Neural progenitor cell (in vitro differentiated cells): ENCODE measurements around the gene ZNF143. TPM values are rescaled to one million over a fixed set of nuclear protein-coding genes. Genes with fewer than 3 reads are reported as not detected.

Source experiments
- DNase-seq: peaks from one replicate; pipeline ENCODE4 v3.0.0-alpha.2; 2016; ENCODE audit warnings: low spot score
- H2AFZ ChIP-seq: fragments of 200-600 bp; sonication (generic); replicated peaks from 2 replicates; pipeline ENCODE4 v1.6.1; 2016; ENCODE audit warnings: antibody characterized with exemption
- H3F3A ChIP-seq: fragments of 200-600 bp; sonication (generic); 2 replicates; pipeline ENCODE4 v1.6.1; 2016; ENCODE audit warnings: antibody characterized with exemption, low read depth
- H3K27ac ChIP-seq: fragments of 200-600 bp; sonication (generic); 2 replicates; pipeline ENCODE4 v1.5.1; 2016; ENCODE audit warnings: mild to moderate bottlenecking
- H3K27me3 ChIP-seq: fragments of 200-600 bp; sonication (generic); 2 replicates; pipeline ENCODE4 v1.6.1; 2016; ENCODE audit warnings: mild to moderate bottlenecking, moderate library complexity
- H3K36me3 ChIP-seq: fragments of 200-600 bp; sonication (generic); 2 replicates; pipeline ENCODE4 v1.5.1; 2016
- H3K4me1 ChIP-seq: fragments of 200-600 bp; sonication (generic); 2 replicates; pipeline ENCODE4 v1.6.1; 2016; ENCODE audit warnings: mixed run types
- H3K4me2 ChIP-seq: fragments of 200-600 bp; sonication (generic); 2 replicates; pipeline ENCODE4 v1.6.1; 2016
- H3K4me3 ChIP-seq: fragments of 200-600 bp; sonication (generic); 2 replicates; pipeline ENCODE4 v1.5.1; 2016
- H3K79me2 ChIP-seq: fragments of 200-600 bp; sonication (generic); 2 replicates; pipeline ENCODE4 v1.6.1; 2016; ENCODE audit warnings: low read depth
- H3K9ac ChIP-seq: fragments of 200-600 bp; sonication (generic); 2 replicates; pipeline ENCODE4 v1.6.1; 2016
- H3K9me3 ChIP-seq: fragments of 200-600 bp; sonication (generic); 2 replicates; pipeline ENCODE4 v1.5.1; 2016; ENCODE audit warnings: low read depth
- H4K20me1 ChIP-seq: fragments of 200-600 bp; sonication (generic); 2 replicates; pipeline ENCODE4 v1.6.1; 2016; ENCODE audit warnings: low read depth
- H3K27ac Mint-ChIP-seq: 3 replicates; pipeline ENCODE4 v1.8.0; 2021; ENCODE audit warnings: mixed read lengths
- H3K27me3 Mint-ChIP-seq: 2 replicates; pipeline ENCODE4 v1.8.0; 2022; ENCODE audit warnings: low read depth, mild to moderate bottlenecking, inconsistent platforms, moderate library complexity, mixed read lengths; ENCODE audit not compliant: insufficient read depth
- H3K36me3 Mint-ChIP-seq: 3 replicates; pipeline ENCODE4 v1.8.0; 2021; ENCODE audit warnings: mixed read lengths
- H3K4me1 Mint-ChIP-seq: 3 replicates; pipeline ENCODE4 v1.8.0; 2021; ENCODE audit warnings: mixed read lengths
- H3K4me3 Mint-ChIP-seq: 3 replicates; pipeline ENCODE4 v1.8.0; 2021; ENCODE audit warnings: mild to moderate bottlenecking, moderate library complexity, mixed read lengths
- H3K9me3 Mint-ChIP-seq: 3 replicates; pipeline ENCODE4 v1.8.0; 2020; ENCODE audit warnings: mixed read lengths
- CTCF ChIP-seq: fragments of 200-600 bp; sonication (generic); IDR thresholded peaks from 2 replicates; pipeline ENCODE4 v1.5.1; 2017; ENCODE audit warnings: antibody characterized with exemption, mild to moderate bottlenecking
- EZH2 ChIP-seq: fragments of 200-600 bp; sonication (generic); IDR thresholded peaks from 2 replicates; pipeline ENCODE4 v1.6.1; 2017; ENCODE audit warnings: antibody characterized with exemption, mild to moderate bottlenecking, moderate library complexity
- EZH2phosphoT487 ChIP-seq: fragments of 200-600 bp; sonication (generic); IDR thresholded peaks from 2 replicates; pipeline ENCODE4 v1.6.1; 2017; ENCODE audit warnings: antibody characterized with exemption
- total RNA-seq: library from RNA; depleted of rRNA; stranded (reverse); fragments of >200 nt; gene quantifications from 2 replicates; pipeline ENCODE4 v1.2.3, GENCODE V29; 2015; ENCODE audit warnings: low replicate concordance

Gene ZNF143
- total RNA-seq, 1 donor from 2014 or later, result 56.9 TPM

- Mint-ChIP-seq H3K27ac (peak overlapping the region; percentile 93), H3K36me3 (peaks cover 31% of the 10 kb centered on the region), H3K4me1 (peaks cover 48% of the 10 kb centered on the region), H3K4me3 (peak overlapping the region; percentile 98), H3K27me3 (peaks cover 6% of the 10 kb centered on the region), H3K9me3 (no peaks in the 10 kb centered on the region)
- TF ChIP-seq EZH2phosphoT487 (no peak), CTCF (no peak), EZH2 (no peak)
- H3K79me2 ChIP-seq, result peaks cover 61% of the 10 kb centered on the region
- peak; percentile 67 for DNase-seq
- H3K4me2 ChIP-seq, result peak overlapping the region; percentile 82
- peaks cover 27% of the 10 kb centered on the region for H3F3A ChIP-seq
- H3K9me3 ChIP-seq, result no peaks in the 10 kb centered on the region
- peaks cover 12% of the 10 kb centered on the region for H3K36me3 ChIP-seq
- H4K20me1 ChIP-seq, result peaks cover 52% of the 10 kb centered on the region
- H3K4me3 ChIP-seq, result peak overlapping the region; percentile 73
- peaks cover 13% of the 10 kb centered on the region for H3K27me3 ChIP-seq
- no peak overlapping the region for H3K27ac ChIP-seq
- no peak overlapping the region for H2AFZ ChIP-seq
- H3K9ac ChIP-seq, result peak overlapping the region; percentile 77
- peaks cover 32% of the 10 kb centered on the region for H3K4me1 ChIP-seq
Measured at GRCh38 chr11:9574622-9575259, 113.9 kb downstream of the ZNF143 start.

- no peaks in the 10 kb centered on the region for H3K9me3 Mint-ChIP-seq
- Histone ChIP-seq H4K20me1 (peaks cover 60% of the 10 kb centered on the region), H3K9ac (peak overlapping the region; percentile 77), H3K27me3 (peaks cover 13% of the 10 kb centered on the region), H3K79me2 (peaks cover 69% of the 10 kb centered on the region), H2AFZ (no peak overlapping the region), H3K4me1 (peaks cover 32% of the 10 kb centered on the region), H3K9me3 (no peaks in the 10 kb centered on the region), H3K27ac (no peak overlapping the region), H3F3A (peaks cover 27% of the 10 kb centered on the region), H3K4me3 (peak overlapping the region; percentile 73), H3K4me2 (peak overlapping the region; percentile 82), H3K36me3 (peaks cover 13% of the 10 kb centered on the region)
- peak overlapping the region; percentile 93 for H3K27ac Mint-ChIP-seq
- H3K4me1 Mint-ChIP-seq, result peaks cover 45% of the 10 kb centered on the region
- peaks cover 33% of the 10 kb centered on the region for H3K36me3 Mint-ChIP-seq
- TF ChIP-seq EZH2phosphoT487 (no peak), CTCF (no peak), EZH2 (no peak)
- peak overlapping the region; percentile 98 for H3K4me3 Mint-ChIP-seq
- peaks cover 6% of the 10 kb centered on the region for H3K27me3 Mint-ChIP-seq
- DNase-seq, result peak; percentile 78
Measured at GRCh38 chr11:9575260-9576240, 114.7 kb downstream of the ZNF143 start.

- no peak overlapping the region for H2AFZ ChIP-seq
- peaks cover 21% of the 10 kb centered on the region for H3F3A ChIP-seq
- peak overlapping the region; percentile 77 for H3K9ac ChIP-seq
- DNase-seq, result no peak
- H4K20me1 ChIP-seq, result peaks cover 68% of the 10 kb centered on the region
- peaks cover 26% of the 10 kb centered on the region for H3K36me3 ChIP-seq
- no peaks in the 10 kb centered on the region for H3K9me3 ChIP-seq
- H3K27ac ChIP-seq, result no peak overlapping the region
- peak overlapping the region; percentile 73 for H3K4me3 ChIP-seq
- peaks cover 9% of the 10 kb centered on the region for H3K27me3 ChIP-seq
- no peak for TF ChIP-seq EZH2phosphoT487
- no peak for TF ChIP-seq CTCF
- no peak for TF ChIP-seq EZH2
- peaks cover 46% of the 10 kb centered on the region for H3K36me3 Mint-ChIP-seq
- peaks cover 82% of the 10 kb centered on the region for H3K79me2 ChIP-seq
- peak overlapping the region; percentile 37 for H3K27ac Mint-ChIP-seq
- peaks cover 31% of the 10 kb centered on the region for H3K4me1 ChIP-seq
- peaks cover 40% of the 10 kb centered on the region for H3K4me1 Mint-ChIP-seq
- H3K4me3 Mint-ChIP-seq, result peak overlapping the region; percentile 98
- H3K27me3 Mint-ChIP-seq, result peaks cover 6% of the 10 kb centered on the region
- H3K4me2 ChIP-seq, result peak overlapping the region; percentile 82
- H3K9me3 Mint-ChIP-seq, result no peaks in the 10 kb centered on the region
Measured at GRCh38 chr11:9576701-9577381, 116.0 kb downstream of the ZNF143 start.
